Fibroblast of skin of left quadriceps (primary cell): Measurements from ENCODE around the gene OPA3.

ENCODE experiments used
- DNase-seq, 2 experiments: peaks; one replicate each; pipeline ENCODE4 v3.0.0-alpha.2; 2013; ENCODE audit warnings: low read depth in 2 of 2

The OPA3 gene

GRCh38 chr19:45503909-45504308 lies 80.7 kb downstream of the OPA3 start:
- no peak for DNase-seq

GRCh38 chr19:45502111-45502510 lies 82.5 kb downstream of the OPA3 start:
- DNase-seq: no peak

GRCh38 chr19:45501730-45502014 lies 82.9 kb downstream of the OPA3 start:
- DNase-seq: no peak

GRCh38 chr19:45500918-45501729 lies 83.5 kb downstream of the OPA3 start:
- no peak for DNase-seq

- DNase-seq: no peak
Measured at GRCh38 chr19:45499196-45500180, 85.1 kb downstream of the OPA3 start.

GRCh38 chr19:45498411-45499195 lies 86.0 kb downstream of the OPA3 start, which contains the start of gene PPM1N:
Gene PPM1N, plus strand, starts transcription at chr19:45498443. Its CDS starts 30 bp downstream, at chr19:45498473.
- DNase-seq: no peak

- no peak for DNase-seq
Measured at GRCh38 chr19:45497791-45498190, 86.8 kb downstream of the OPA3 start.

- no peak for DNase-seq
Measured at GRCh38 chr19:45496349-45496953, 88.2 kb downstream of the OPA3 start.

- DNase-seq: no peak
Measured at GRCh38 chr19:45495178-45495577, 89.4 kb downstream of the OPA3 start.

- DNase-seq: no peak
Measured at GRCh38 chr19:45494261-45494916, 90.2 kb downstream of the OPA3 start.

GRCh38 chr19:45492627-45493470 lies 91.8 kb downstream of the OPA3 start:
- DNase-seq: peak in 1 of 2 experiments; percentile 34

- DNase-seq: no peak
Measured at GRCh38 chr19:45492137-45492626, 92.4 kb downstream of the OPA3 start.

- DNase-seq: no peak
Measured at GRCh38 chr19:45489216-45489855, 95.3 kb downstream of the OPA3 start.

- no peak for DNase-seq
Measured at GRCh38 chr19:45488708-45489107, 95.9 kb downstream of the OPA3 start.

GRCh38 chr19:45485305-45486077 lies 99.1 kb downstream of the OPA3 start:
- DNase-seq: peak; percentile 87 to 89

- DNase-seq: no peak
Measured at GRCh38 chr19:45484273-45484945, 100.2 kb downstream of the OPA3 start.

GRCh38 chr19:45483033-45483432 lies 101.6 kb downstream of the OPA3 start:
- DNase-seq: no peak
